HG02938 (cell line): ENCODE results near the gene ITIH5.
A peak's percentile ranks its signal among the peaks of the same experiment; 100 is the strongest.

Experiments used
- ATAC-seq: cut with Tn5 transposase; IDR thresholded peaks from one replicate; pipeline ENCODE4 v1.9.1; 2021; ENCODE audit warnings: mild to moderate bottlenecking, moderate library complexity; ENCODE audit not compliant: unreplicated experiment

ITIH5 gene

DNA sequence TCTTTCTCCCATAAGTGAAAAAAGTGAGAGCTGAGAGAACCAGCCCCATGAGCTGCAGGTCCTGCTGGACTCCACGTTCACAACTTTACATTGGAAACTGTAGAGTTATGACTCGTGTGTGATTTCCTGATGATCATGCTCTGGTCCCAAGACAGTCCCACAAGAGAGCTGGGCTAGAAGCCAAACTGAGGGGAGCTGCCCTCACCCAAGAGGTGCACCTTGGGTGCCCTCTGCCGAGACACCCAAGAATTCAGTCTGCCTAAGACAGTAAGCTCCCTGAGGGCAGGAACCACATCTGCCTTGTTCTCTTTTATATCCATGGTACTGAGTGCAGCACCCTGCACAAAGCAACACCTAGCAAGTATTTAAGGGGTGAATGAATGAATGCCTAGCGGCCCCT, 143.1 kb downstream of the ITIH5 start:
- ATAC-seq, result no peak

DNA sequence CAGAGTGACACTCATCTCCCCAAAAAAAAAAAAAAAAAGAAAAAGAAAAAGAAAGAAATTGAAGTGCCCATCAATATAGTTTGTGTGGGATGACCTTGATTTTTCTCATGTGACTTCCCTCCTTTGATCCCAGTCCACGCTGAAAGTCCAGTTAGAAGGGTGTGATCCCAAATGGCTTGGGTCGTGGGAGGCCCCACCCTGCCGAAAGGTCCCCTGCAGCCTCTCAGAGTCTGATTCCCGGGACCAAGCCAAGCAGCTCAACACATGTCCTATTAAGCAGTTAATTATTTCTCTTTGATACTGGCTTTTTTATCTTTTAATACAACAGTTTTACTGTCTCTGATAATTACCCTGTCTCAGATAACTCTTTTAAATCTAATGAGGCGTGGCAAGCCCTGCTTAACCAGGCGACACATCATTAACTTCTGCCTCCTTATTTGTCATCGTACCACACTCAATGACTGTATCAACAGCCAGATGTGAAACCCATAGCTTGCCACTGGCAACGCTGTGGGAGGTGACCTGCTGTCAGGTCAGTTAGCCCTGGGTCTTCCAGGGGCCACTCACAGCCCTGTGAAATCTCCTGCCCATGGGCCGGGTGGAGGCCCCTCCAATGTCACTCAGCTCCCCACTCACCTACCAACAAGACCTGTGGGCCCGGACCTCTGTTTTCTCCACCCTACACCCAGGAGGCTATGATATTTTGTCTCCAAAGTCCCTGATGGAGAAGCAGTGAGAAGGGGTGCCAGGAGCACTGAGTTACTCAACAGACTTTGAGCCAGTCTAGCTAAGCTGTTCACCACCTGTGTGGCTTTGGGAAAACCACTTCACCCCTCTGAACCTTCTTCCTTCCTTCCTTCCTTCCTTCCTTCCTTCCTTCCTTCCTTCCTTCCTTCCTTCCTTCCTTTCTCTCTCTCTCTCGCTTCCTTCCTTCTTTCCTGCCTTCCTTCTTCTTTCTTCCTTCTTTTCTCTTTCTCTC, 146.0 kb downstream of the ITIH5 start:
- peak; percentile 82 for ATAC-seq

DNA sequence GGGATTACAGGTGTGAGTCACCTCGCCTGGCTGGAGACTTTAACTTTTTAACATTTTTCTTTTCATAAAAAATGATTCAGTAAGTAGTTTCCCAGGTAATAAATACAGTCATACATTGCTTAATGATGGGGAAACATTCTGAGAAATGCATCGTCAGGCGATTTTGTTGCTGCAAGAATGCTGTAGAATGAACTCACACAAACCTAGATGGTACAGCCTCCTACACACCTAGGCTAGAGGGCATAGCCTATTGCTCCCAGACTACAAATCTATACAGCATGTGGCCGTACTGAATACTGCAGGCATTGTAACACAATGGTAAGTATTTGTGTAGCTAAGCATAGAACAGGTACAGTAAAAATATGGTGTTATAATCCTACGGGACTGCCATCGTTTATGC, 147.4 kb downstream of the ITIH5 start:
- ATAC-seq, result no peak

DNA sequence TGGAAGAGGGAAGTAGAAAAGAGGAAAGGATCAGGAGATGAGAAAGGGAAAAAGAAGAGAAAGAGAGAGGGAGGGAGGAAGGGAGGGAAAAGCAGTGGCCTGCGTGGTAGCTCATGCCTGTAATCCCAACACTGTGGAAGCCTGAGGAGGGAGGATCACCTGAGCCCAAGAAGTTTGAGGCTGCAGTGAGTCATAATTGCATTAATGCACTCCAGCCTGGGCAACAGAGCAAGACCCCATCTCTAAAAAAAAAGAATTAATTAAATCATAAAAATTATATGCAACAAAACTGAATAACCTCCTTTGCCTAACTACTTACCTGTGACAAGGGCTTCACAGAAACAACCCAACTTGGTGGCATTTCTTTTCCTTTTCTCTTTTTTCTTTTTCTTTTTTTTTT, 148.1 kb downstream of the ITIH5 start:
- ATAC-seq, result no peak

DNA sequence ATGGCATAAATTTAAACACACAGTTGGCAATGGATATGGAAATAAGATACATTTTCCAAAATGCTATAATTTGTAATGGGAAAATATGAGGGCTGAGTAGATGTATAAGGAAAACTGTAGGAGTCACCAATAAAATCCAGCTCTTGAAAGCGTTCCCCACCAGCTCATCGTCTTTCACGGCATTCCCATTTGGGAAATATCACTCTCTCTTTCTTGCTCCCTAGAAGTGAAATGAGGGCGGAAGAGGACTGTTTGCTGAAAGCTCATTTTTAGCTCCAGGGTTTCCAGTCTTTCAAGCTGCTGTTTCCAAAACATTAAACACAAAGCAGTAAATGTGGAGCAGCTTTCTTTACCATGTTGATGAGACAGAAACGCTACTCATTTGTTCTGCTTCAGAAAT, 151.3 kb downstream of the ITIH5 start:
- ATAC-seq, result no peak

DNA sequence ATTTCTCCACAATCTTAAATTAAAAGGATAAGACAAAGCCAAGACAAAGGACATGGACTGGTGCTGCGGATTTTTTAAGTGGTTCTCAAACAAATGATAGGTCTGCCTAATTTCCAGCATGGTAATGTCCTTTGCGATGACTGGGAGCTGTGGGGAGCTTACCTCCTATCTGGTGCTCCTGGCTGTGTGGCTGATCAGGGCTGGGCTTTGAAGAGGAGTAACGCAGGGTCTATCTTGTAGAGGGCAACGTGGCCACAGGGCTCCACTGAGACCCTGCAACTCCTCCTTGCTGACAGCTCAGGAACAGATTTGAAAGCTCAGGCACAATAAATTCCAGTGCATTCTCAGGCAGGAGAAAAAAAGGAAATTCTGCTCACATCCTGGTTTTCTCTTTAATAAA, 152.8 kb downstream of the ITIH5 start:
- ATAC-seq, result no peak

DNA sequence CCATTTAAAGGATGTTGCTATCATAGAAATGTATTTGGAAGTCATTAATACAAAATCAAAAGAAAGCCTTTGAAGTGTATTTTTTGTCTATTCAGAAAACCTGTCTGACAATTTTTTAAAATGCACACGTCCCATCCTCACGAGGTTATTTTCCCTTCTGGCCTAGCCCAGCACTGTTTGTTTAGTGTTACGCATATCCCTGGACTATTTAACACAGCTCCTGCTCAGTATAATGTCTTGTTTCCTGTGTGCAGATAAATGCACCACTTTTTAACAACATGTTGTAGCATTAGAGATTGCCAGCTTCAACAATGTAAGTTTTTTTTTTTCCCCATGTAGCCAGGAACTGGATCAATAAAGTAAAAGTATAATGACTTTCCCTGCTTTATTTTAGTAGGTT, 153.3 kb downstream of the ITIH5 start:
- no peak for ATAC-seq

DNA sequence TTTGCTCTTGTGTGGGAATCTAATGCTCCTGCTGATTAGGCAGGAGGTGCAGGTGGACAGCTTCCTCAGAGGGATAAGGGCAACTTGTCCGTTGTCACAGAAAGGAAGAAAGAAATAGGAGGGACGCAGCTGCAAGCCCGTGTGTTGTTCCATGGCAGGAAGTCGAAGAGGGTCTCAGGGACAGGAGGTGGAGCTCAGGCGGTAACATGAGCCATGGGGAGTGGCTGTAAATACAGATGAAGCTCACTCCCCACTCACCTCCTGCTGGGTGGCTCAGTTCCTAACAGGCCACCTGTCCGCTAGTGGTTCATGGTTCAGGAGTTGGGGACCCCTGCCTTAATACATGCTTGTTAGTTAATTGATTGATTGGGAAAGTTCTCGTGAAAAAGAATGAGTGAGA, 154.3 kb downstream of the ITIH5 start:
- no peak for ATAC-seq

DNA sequence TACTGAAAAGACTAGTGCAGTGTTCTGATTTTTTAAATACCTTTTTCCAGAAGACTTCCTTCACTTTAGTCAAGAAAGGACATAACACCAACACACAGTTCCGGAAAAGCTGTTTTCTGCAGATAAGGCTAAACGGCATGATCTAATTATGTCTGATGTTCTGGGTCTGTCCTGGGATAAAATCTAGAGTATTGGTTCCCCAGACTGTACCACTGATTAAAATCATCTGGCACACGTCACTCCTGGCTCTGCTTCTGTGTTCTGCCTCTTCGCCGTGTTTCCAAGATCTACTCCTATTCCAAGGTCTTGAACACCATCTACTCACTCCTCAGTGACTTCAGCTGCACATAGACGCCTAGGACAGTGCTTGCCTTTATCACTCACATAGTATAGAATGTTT, 155.2 kb downstream of the ITIH5 start:
- ATAC-seq, result no peak
